ENCODE data around the gene PDE4D.

PDE4D gene

DNA sequence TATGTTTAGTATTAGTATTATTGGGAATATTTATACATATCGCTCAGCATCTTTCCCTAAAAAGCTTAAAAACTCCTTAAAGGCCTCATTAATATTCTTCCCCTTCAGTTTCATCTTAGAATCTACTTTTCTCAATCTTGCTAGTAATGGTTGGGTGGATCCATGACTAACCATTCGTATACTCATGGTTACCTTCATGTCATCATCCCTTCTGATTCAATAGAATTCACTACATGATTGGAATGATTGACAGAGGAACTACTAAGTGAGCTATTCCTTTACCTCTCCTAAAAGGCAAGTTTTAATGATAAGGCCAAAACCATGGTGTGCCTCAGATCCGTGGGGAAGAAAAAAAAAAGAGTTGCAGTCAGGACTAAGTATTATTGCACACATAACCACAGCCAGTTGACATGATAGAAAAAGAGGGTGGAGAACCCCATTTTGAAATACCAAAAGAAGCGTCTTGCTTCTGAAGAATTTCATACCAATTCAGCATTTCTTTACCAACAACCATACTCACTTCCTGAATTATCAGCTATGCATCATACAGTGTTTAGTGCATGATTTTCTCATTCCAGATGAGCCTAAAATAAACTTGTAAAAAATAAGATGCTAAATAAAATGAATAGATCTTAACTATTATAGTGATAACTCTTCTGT, 624.6 kb downstream of the PDE4D start:
- DNase-seq = no peak

GRCh38 chr5:59267033-59267432, 626.5 kb downstream of the PDE4D start:
- DNase-seq = no peak

GRCh38 chr5:59266410-59266809, 627.1 kb downstream of the PDE4D start:
- DNase-seq = no peak

DNA sequence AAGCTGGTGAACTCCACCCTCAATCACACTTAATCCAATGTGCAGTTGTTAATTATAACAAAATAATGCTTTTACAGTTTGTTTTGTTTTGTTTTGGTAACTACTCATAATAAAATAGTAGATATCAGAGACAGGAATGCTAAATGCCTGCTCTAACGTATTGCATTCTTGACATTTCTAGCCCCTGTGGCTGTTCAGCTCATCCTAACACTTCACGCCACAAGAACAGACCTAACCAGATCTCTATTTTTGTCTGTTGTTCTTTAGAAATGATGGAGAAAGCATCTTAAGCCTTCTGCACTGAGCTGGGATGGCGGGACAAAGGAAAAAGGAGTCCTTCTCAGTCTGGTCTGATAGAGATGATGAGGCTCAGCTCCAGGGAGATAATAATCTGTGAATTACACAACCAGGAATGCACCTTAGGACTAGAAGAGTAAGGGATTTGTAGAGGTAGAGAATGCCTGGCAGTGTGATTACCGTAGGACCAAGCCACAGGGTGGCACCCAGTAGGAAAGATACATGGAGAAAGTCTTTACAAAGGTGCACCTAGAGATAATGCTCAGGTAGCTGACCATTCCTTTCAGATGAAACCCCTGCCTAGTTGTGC, 628.8 kb downstream of the PDE4D start:
- no peak for DNase-seq

- no peak for DNase-seq
These were observed 629.5 kb downstream of the PDE4D start for GRCh38 chr5:59264013-59264412.

DNA sequence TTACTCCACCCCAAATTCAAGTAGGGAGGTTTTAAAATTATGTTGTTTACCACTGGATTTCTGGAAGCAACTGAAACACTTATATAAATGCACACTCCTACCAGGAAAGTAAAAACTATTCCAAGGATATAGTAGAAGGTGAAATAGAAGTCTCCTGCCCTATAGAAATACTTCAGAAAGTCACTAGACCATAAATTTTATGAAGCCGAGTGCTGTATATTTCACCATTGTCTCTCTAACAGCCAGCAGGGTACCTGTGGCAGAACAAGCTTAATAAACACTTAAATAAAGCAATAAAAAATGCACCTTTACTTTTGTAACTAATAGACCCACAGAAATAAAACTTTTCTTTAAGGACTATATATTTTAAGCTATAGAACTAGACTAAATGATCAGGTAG, 631.6 kb downstream of the PDE4D start:
- DNase-seq = no peak

DNA sequence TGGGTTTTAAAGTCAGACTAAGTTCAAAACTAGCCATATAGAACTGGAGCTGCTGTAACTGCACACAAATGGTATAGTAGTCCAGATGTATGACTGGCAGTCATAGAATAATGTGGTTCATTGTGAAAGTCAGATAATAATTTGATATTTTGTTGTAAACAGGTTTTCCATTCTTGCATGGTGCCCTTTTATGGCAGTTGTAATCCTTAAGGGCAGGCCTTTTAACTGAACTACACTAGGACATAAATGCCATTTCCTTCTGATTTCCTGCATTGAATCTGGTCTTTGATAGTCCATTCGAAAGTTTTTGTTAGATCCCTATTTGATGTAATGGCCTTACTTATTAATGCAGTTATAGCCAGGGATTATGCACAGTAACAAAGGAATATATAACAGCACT, 632.6 kb downstream of the PDE4D start:
- DNase-seq = no peak

GRCh38 chr5:59260200-59260599, 633.3 kb downstream of the PDE4D start:
- no peak for DNase-seq

- DNase-seq = no peak
These were observed 634.3 kb downstream of the PDE4D start for GRCh38 chr5:59259237-59259636.

DNA sequence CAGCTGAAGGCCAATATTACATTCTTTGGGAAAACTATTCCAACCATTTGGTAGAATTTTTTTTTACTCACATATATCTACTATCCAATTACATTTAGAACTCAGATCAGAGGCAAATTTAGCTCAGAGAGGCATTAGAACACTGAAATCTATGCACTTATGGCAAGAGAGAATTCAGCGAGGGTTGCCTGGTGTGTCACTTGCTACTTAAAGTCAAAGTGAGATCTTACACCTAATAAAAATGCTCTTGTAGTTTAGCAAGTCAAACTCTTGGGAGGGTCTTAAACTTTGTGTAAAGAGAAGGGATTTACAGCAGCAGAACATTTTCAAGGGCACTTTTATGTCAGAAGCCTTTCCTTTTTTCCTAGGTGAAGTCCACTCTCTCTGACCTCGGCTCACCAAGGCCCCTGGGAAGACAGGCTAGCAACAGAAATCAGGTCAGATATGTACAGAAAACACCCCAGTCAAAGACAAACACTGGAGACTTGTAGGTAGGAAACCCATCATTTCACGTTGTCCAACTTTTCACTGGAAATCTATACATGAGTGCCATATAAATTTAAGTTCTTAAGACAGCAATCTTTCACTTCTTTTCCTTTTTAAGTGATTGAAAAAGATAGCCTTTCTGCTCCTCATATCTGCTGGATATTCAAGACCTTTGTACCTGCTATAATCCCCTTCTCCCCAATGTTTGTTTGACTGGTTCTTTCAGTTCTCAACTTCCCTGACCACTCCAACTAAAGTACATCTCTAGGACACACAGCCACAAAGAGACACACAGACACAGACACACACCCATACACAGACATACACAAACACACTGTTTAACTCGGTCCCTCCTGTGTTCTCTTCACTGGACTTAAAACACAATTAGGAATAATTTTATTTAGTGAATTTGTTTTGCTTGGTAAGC, 635.8 kb downstream of the PDE4D start:
- no peak for DNase-seq

DNA sequence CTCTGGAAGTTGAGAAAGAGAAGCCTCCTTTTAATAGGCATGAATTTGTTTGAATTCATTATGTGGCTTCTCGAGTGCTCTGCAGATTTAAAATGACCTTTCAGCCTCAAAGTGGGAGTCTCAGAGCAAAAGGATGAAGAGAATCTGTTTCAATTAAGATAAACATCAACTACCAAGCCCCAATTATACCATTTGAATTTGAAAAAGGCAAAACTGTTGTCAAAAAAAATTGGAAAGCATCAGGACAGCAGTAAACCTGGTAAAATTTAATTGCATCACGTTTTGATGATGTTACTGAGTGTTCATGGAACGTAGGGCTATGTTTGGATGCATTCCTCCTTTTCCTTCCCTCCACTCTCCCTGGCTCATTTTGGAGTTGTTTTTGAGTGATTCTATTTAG, 637.2 kb downstream of the PDE4D start:
- DNase-seq = no peak

DNA sequence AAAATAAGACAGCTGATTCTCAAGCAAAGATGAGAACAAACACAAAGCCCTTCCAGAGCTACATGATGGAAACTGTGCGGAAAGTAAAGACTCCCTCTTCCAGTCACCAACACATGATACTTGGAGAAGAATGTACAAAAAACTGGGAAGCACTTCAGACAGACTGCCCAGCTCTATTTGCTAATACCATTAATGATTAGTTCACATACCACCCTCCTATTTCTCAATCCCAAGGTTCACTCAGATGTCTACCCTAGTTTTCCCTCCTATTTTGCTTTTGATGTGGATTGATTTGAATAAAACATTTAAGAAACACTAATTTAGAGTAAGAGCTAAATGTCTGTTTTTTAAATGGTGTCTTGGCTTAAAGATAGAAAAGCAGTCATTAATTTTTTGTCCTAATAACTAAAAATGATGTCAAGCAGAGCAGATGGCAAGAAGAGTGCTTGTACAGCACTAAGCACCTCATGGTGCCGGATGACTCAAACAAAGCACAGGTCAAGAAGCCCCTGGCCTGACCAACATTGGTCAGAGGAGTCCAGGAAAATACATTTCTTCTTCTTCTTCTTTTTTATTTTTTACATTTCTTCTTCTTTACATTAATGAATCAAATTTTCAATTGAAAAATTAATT, 639.4 kb downstream of the PDE4D start:
- DNase-seq = no peak

GRCh38 chr5:59253625-59254024, 639.9 kb downstream of the PDE4D start:
- DNase-seq = no peak

DNA sequence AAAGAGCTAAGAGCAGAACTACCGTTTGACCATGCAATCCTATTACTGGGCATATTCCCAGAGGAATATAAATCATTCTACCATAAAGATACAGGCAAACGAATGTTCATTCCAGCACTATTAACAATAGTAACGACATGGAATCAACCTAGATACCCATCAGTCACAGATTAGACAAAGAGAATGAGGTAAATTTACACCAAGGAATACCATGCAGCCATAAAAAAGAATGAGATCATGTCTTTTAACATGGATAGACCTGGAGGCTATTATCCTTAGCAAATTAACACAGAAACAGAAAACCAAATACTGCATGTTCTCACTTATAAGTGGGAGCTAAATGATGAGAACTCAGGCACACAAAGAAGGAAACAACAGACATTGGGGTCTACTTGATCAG, 641.9 kb downstream of the PDE4D start:
- no peak for DNase-seq

GRCh38 chr5:59249726-59250125, 643.8 kb downstream of the PDE4D start:
- no peak for DNase-seq

DNA sequence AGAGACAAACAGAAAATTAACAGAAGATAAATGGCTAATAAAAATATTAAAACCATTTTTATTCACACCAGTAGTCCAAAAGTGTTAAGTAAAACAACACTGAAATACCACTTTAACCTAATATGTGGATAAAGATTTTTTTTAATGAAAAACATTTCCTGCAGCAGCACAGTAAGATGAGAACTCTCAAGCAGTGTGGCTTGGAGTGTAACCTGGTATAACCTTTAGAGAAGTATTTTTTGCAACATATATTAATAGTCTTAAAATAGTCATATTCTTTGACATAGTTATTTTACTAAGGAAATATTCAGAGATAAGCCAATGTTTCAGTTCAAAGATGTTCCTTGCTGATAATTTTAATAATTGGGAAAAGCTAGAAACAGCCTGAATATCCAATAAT, 644.4 kb downstream of the PDE4D start:
- DNase-seq = no peak

- no peak for DNase-seq
These were observed 646.6 kb downstream of the PDE4D start for GRCh38 chr5:59246882-59247281.

DNA sequence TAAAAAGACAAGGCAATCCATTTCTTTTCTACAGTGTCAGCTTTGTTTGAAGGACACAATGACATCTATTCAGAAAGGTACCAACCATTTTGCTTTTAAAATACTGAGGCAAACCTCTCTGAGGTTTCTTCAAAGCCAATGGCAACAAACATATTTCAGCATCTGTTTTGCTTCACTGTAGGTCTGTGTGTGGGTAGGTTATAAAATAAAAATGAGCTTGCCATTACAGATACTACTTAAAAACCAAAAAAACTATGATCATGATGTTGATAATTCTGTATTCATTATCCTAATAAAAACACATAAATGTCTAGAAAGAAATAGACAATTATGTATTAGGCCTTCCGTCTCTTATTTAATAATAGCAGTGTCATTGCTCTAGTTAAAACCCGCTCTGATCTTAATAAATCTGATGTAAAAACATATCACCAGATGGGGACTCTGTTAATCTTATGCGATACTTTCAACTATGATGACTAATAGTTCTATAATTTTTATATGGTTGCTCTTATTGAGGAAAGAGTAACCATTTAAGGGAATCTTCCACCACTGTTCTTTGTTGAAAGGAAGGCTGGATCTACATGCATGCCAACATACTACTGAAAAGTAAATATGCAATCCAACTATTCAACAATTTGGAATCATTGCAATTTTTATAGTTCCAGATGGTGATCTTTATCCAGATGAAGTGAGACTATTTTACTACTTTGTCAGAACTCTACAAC, 647.2 kb downstream of the PDE4D start:
- no peak for DNase-seq

DNA sequence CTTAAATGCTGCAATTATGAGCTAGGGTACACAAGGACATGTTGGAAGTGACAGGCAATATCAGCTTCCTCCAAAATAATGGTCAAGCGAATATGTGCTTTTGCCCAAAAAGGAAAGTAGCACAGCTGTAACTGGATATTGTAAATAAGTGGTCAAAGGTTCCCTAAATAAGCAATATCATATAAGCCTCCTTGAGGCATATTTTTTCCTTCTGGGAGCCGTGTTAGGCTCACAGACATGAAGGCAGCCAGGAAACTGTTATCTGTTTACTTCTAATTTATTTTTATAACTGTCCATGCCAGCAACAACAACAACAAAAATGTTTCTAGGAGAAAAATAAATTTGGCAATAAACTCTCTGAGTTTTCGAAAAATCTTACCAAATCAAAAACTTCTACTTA, 648.3 kb downstream of the PDE4D start:
- no peak for DNase-seq

GRCh38 chr5:59241552-59241951, 652.0 kb downstream of the PDE4D start:
- no peak for DNase-seq

DNA sequence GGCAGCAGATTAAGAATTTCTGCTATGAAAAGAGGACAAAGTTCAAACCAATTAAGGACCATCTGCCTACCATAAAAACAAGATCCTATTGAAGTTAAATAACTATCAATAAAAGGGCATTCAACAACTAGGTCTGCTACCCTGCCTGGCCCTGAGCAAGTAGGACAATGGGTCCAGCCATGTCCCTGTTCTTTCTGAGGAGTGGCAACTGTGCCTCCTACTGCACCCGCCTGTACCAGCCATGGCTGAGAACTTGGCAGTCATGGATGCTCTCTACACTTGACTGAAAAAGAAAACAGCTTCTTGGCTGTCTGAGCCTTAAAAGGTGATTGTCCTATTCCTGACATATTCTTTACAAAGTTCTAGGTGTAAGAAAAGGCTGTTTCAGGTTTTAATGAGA, 652.4 kb downstream of the PDE4D start:
- no peak for DNase-seq

DNA sequence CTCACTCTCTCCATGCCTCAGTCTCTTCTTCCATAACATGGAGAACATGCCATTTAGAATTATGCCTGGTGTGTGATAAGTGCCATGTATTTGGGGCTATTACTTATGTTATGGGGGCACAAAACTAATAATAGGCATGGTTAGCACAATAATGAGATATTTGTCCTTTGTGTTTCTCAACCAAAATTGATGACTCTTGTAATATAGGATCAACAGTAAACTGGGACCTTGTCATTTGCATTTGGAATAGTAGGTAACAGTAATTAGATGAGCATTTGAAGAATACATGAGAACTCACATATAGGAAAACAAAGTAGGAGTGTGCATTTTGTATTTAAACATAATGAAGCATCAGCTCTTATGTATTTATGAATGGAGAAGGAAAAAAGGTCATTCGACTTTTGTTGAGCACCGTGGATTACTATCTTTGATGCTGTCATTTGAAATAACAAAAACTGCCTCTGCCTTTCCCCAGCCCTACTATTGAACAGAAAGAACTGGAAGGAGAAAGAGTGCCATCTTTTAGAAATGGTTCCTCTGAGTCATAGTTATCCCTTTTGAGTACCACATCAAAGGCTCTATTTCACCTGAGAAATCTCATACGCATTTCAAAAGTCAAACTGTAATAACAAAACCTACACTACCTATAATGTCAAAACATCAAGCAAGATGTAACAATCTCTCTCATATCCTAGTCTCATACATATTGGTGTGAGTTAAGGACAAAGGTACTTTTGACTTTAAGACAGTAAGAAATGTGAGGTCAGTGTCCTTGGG, 655.2 kb downstream of the PDE4D start:
- DNase-seq = no peak
